ENCODE measurements around the gene PRRC1. TPM values are rescaled to one million over a fixed set of nuclear protein-coding genes. Genes with fewer than 3 reads are reported as not detected.

PRRC1 gene
- polyA plus RNA-seq, 3 donors = 10.8 to 20.6 (median 17.9) TPM

DNA sequence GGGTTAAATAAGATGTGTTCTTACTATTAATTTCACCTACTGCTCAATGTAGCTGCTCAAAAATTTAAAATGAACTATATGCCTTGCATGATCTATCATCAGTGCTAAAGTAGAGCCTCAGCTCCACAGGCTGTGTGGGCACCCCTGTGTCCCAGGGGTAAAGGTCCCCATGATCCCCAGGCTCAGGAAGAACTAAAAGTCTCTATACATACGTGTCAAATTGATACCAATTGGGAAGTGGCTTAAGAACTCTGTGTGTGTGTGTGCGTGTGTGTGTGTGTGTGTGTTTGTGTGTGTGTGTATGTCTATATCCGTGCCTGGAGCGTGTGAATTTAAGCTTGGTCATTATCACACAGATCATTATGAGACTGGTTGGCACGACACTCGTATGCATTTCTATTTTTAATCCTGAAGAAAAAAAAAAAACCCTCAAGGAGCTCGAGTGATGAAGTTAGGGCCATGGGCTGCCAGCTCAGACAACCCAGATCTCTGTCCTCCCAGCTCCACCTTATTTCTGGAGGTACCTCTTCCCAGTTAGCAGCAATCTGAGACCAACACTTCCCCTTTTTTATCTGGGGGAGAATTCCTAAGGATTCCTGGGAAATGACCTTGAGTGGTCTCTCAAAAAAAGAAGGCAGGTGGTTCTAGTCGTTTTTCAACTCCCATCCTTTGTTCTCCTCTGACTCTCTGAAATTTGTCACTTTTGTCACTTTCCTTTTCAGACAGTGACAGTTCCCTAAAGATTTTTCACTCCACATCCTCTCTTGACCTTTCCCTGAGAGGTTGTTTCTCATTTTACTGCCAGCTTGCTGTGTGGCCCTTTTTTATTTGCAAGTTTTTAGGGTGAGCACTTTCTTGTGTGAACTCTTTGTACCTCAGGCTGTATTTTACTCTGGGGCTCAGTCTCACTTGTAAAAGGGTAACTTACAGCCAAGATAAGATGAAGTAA lies 85.7 kb downstream of the PRRC1 start:
- Histone ChIP-seq H3K9ac (ENCODE audit: insufficient read depth, low read length, poor library complexity, severe bottlenecking) (no peak overlapping the region), H3K27ac (ENCODE audit: low read depth in 1 of 2, low read length in 2 of 2) (no peak overlapping the region), H4K20me1 (ENCODE audit: insufficient read depth, low read length) (no peaks in the 10 kb centered on the region), H3K79me2 (ENCODE audit: insufficient read depth, low read length) (no peaks in the 10 kb centered on the region), H3K4me2 (replicated peaks; ENCODE audit: extremely low read depth, low read length, poor library complexity, severe bottlenecking) (no peak overlapping the region), H3K4me3 (replicated peaks in 1 of 3; ENCODE audit: low read depth in 2 of 3, low read length in 3 of 3) (no peak overlapping the region), H3K36me3 (replicated peaks in 1 of 2; ENCODE audit: control insufficient read depth in 1 of 2, insufficient read depth in 2 of 2, low read length in 2 of 2) (no peaks in the 10 kb centered on the region), H3K4me1 (ENCODE audit: control insufficient read depth in 1 of 2, insufficient read depth in 2 of 2, low read length in 2 of 2) (no peaks in the 10 kb centered on the region), H3K9me3 (replicated peaks in 1 of 2; ENCODE audit: control insufficient read depth in 1 of 2, insufficient read depth in 1 of 2, low read length in 2 of 2) (no peaks in the 10 kb centered on the region), H2AFZ (ENCODE audit: insufficient read depth, low read depth, low read length, poor library complexity, severe bottlenecking) (no peak overlapping the region), H3K27me3 (ENCODE audit: control insufficient read depth in 2 of 2, insufficient read depth in 2 of 2, low read length in 2 of 2) (no peaks in the 10 kb centered on the region)
- no CpG with 5 or more reads among the region's 8 CpGs for WGBS (ENCODE audit: insufficient coverage)
- Mint-ChIP-seq H3K27ac (no peak overlapping the region), H3K4me3 (no peak overlapping the region), H3K9me3 (peaks cover 0 to 3% (median 0%) of the 10 kb centered on the region in 7 donors), H3K27me3 (ENCODE audit: low read depth in 3 of 3) (peaks cover 0 to 3% (median 0%) of the 10 kb centered on the region in 3 donors), H3K36me3 (no peaks in the 10 kb centered on the region), H3K4me1 (peaks cover 3% of the 10 kb centered on the region)
- intact Hi-C loops (cut with micrococcal nuclease) = no loop called here
- DNase-seq = no peak
- TF ChIP-seq, protein P1, sequence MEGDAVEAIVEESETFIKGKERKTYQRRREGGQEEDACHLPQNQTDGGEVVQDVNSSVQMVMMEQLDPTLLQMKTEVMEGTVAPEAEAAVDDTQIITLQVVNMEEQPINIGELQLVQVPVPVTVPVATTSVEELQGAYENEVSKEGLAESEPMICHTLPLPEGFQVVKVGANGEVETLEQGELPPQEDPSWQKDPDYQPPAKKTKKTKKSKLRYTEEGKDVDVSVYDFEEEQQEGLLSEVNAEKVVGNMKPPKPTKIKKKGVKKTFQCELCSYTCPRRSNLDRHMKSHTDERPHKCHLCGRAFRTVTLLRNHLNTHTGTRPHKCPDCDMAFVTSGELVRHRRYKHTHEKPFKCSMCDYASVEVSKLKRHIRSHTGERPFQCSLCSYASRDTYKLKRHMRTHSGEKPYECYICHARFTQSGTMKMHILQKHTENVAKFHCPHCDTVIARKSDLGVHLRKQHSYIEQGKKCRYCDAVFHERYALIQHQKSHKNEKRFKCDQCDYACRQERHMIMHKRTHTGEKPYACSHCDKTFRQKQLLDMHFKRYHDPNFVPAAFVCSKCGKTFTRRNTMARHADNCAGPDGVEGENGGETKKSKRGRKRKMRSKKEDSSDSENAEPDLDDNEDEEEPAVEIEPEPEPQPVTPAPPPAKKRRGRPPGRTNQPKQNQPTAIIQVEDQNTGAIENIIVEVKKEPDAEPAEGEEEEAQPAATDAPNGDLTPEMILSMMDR (IDR thresholded peaks at IDR 0.05) = no peak

Other genes starting within 250 kb of the PRRC1 start
- not detected for gene MEGF10, start 226.8 kb upstream of the PRRC1 start, polyA plus RNA-seq
- gene CTXN3, start 131.4 kb downstream of the PRRC1 start, polyA plus RNA-seq = not detected
- not detected for gene CCDC192, start 185.8 kb downstream of the PRRC1 start, polyA plus RNA-seq

All from CD14-positive monocyte (primary cell).